Fibroblast of mammary gland (primary cell): Measurements from ENCODE around the gene F7.
A peak's percentile ranks its signal among the peaks of the same experiment; 100 is the strongest.

Source experiments
- DNase-seq: peaks from one replicate; pipeline ENCODE4 v3.0.0-alpha.2; 2010; ENCODE audit warnings: low read depth
- H3K4me3 ChIP-seq: 2 replicates; pipeline ENCODE4 v1.5.1; 2011; ENCODE audit warnings: low read depth, mild to moderate bottlenecking, low read length, moderate library complexity; ENCODE audit not compliant: control insufficient read depth
- TF ChIP-seq, protein P1 (sequence below): conservative IDR thresholded peaks from 2 replicates; pipeline ENCODE4 v1.5.1; 2011; ENCODE audit warnings: low read depth, low read length, inconsistent platforms; ENCODE audit not compliant: control insufficient read depth, insufficient read depth

The F7 gene

GRCh38 chr13:113151745-113152690, 46.4 kb downstream of the F7 start:
- TF ChIP-seq, protein P1, sequence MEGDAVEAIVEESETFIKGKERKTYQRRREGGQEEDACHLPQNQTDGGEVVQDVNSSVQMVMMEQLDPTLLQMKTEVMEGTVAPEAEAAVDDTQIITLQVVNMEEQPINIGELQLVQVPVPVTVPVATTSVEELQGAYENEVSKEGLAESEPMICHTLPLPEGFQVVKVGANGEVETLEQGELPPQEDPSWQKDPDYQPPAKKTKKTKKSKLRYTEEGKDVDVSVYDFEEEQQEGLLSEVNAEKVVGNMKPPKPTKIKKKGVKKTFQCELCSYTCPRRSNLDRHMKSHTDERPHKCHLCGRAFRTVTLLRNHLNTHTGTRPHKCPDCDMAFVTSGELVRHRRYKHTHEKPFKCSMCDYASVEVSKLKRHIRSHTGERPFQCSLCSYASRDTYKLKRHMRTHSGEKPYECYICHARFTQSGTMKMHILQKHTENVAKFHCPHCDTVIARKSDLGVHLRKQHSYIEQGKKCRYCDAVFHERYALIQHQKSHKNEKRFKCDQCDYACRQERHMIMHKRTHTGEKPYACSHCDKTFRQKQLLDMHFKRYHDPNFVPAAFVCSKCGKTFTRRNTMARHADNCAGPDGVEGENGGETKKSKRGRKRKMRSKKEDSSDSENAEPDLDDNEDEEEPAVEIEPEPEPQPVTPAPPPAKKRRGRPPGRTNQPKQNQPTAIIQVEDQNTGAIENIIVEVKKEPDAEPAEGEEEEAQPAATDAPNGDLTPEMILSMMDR = no peak
- no peak overlapping the region for H3K4me3 ChIP-seq
- peak; percentile 79 for DNase-seq

DNA sequence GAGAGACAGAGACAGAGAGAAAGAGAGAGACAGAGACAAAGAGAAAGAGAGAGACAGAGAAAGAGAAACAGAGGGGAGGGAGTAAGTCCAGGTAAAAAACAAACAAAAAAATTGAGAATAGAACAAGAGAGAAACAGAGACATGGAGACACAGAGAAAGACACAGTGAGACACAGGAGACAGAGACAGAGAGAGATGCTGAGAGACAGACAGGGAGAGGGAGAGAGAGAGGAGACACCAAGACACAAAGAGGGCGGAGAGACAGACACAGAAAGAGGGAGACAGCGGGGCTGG, 47.0 kb downstream of the F7 start:
- TF ChIP-seq, protein P1 = no peak
- no peak for DNase-seq

DNA sequence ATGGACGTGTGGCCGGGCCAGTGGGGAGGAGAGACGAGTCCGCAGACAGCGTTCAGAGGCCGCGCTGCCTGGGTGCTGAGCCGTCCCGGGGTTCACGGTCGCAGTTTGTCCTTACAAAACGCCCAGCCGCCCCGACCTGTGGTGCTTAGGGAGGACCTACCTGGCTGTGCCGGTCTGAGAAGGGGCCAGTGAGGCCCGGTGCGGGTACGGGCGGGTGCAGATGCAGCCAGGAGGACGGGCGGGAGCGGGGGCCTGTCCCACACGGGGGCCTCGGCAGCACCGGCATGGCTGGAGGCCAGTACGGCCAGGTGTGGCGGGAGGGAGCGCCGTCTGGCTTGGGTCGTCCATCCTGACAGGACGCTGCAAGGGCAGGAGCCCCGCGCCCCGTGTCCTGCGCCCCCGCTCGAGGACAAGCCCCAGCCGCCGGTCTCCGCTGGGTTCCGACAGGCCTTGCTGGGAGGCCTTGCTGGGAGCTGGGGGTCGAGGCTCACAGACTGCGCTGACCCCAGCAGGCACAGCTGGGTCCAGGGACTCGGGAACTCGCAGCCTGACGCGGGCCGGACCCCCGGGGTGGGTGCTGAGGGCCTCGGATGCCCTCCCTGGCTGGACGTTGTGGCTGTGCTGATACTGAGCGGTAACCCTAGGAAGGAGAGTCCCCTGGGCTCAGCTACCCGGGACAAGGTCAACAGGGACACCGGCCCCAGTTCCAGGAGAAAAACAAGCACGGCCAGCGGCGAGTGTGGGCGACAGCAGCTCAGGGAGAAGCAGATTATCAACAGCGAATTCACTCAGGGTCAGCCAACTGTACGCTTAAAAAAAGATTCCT, 47.6 kb downstream of the F7 start:
- H3K4me3 ChIP-seq = peak overlapping the region; percentile 23
- DNase-seq = peak; percentile 28
- TF ChIP-seq, protein P1 = no peak

More for the DNA sequence above, 47.0 kb downstream of the F7 start:
- H3K4me3 ChIP-seq = peak overlapping the region; percentile 15

DNA sequence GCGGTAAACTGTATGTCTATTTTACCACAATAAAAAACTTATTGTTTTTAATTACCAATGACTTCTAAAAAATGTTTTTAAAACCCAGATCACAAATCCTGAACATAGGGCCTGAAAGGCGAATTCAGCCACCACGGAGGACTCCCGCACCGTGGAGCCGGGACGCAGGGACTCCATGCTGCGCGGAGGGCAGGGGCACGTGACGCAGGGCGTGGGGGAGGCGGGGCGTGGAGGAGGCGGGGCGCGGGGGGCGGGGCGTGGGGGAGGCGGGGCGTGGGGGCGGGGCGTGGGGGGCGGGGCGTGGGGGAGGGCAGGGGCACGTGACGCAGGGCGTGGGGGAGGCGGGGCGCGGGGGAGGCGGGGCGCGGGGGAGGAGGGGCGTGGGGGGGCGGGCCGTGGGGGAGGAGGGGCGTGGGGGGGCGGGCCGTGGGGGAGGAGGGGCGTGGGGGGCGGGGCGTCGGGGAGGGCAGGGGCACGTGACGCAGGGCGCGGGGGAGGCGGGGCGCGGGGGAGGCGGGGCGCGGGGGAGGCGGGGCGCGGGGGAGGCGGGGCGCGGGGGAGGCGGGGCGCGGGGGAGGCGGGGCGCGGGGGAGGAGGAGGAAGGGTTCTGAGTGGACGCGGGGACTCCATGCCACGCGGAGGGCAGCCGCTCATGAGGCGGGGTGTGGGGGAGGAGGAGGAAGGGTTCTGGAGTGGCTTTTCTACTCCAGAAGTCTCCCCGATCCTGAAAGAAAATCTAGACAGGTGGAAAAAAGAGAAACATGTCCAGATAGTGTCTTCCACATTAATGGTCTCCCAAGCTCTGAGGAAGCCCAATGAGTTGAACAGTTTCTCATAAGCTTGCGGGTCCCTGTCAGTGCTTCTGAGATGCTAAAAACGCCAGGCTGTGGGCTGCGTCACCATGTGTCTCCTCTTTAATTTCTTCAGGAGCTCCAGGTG, 48.5 kb downstream of the F7 start:
- TF ChIP-seq, protein P1 = no peak
- peak overlapping the region; percentile 33 for H3K4me3 ChIP-seq
- DNase-seq = peak; percentile 52

DNA sequence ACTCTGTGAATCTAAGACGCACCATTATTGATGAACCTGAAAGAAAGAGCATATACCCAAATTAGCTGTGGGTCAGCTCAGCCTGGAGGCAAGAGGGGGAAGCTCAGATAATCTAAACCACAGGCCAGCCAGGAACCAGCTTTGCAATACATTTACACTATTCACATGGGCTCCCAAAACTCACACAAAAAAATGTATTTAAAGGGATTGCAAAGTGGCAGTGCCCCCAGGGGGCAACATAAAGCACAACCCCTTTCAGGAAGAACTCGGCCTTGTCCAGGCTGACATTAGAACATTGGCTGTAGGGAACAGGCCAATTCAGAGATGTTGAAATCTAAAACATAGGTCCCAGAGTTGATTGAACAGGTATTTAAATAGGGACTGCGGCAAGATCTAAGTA, 49.6 kb downstream of the F7 start:
- TF ChIP-seq, protein P1 = no peak

More for the DNA sequence above, 49.6 kb downstream of the F7 start:
- DNase-seq = no peak
- H3K4me3 ChIP-seq = no peak overlapping the region
